ENCODE results near the gene MAST3.
A peak's percentile ranks its signal among the peaks of the same experiment; 100 is the strongest.

Gene MAST3

GRCh38 chr19:18110609-18111232, 13.1 kb downstream of the MAST3 start:
- no peak for DNase-seq (ENCODE audit: low spot score)

GRCh38 chr19:18112989-18113478, 15.5 kb downstream of the MAST3 start:
- DNase-seq (ENCODE audit: low spot score), result peak; percentile 76

GRCh38 chr19:18113827-18114226, 16.2 kb downstream of the MAST3 start:
- no peak for DNase-seq (ENCODE audit: low spot score)

GRCh38 chr19:18114483-18114882, 16.9 kb downstream of the MAST3 start:
- DNase-seq (ENCODE audit: low spot score), result no peak

GRCh38 chr19:18117364-18117691, 19.8 kb downstream of the MAST3 start:
- DNase-seq (ENCODE audit: low spot score), result no peak

GRCh38 chr19:18117692-18118378, 20.3 kb downstream of the MAST3 start:
- peak; percentile 73 for DNase-seq (ENCODE audit: low spot score)

- no peak for DNase-seq (ENCODE audit: low spot score)
These were observed 20.9 kb downstream of the MAST3 start for GRCh38 chr19:18118420-18119012.

- no peak for DNase-seq (ENCODE audit: low spot score)
These were observed 21.6 kb downstream of the MAST3 start for GRCh38 chr19:18119013-18119716.

GRCh38 chr19:18119717-18120105, 22.1 kb downstream of the MAST3 start:
- DNase-seq (ENCODE audit: low spot score), result no peak

GRCh38 chr19:18120127-18120526, 22.5 kb downstream of the MAST3 start:
- no peak for DNase-seq (ENCODE audit: low spot score)

GRCh38 chr19:18121166-18121565, 23.6 kb downstream of the MAST3 start:
- DNase-seq (ENCODE audit: low spot score), result no peak

GRCh38 chr19:18122424-18122823, 24.8 kb downstream of the MAST3 start:
- no peak for DNase-seq (ENCODE audit: low spot score)

GRCh38 chr19:18122860-18123795, 25.6 kb downstream of the MAST3 start:
- no peak for DNase-seq (ENCODE audit: low spot score)

GRCh38 chr19:18123819-18124218, 26.2 kb downstream of the MAST3 start:
- DNase-seq (ENCODE audit: low spot score), result no peak

GRCh38 chr19:18126097-18126496, 28.5 kb downstream of the MAST3 start:
- DNase-seq (ENCODE audit: low spot score), result no peak

GRCh38 chr19:18128044-18128443, 30.5 kb downstream of the MAST3 start:
- DNase-seq (ENCODE audit: low spot score), result no peak

GRCh38 chr19:18128805-18129204, 31.2 kb downstream of the MAST3 start:
- no peak for DNase-seq (ENCODE audit: low spot score)

GRCh38 chr19:18130523-18131242, 33.1 kb downstream of the MAST3 start:
- no peak for DNase-seq (ENCODE audit: low spot score)

- no peak for DNase-seq (ENCODE audit: low spot score)
These were observed 34.4 kb downstream of the MAST3 start for GRCh38 chr19:18131841-18132596.
